HG02642 (cell line): Measurements from ENCODE around the gene ERCC1.
"Not testable (repeated sequence)": the region's sequence is repeated elsewhere in the genome, so short reads cannot be mapped to it uniquely, and the experiment has no call there.

ENCODE experiments used
- ATAC-seq: cut with Tn5 transposase; IDR thresholded peaks from one replicate; pipeline ENCODE4 v1.9.1; 2021; ENCODE audit warnings: mild to moderate bottlenecking; ENCODE audit not compliant: unreplicated experiment, poor library complexity

ERCC1 gene

GRCh38 chr19:45432543-45432942 lies 8.8 kb upstream of the ERCC1 start:
- not testable (repeated sequence) for ATAC-seq

- ATAC-seq, result not testable (repeated sequence)
These were observed 7.3 kb upstream of the ERCC1 start for GRCh38 chr19:45431008-45431407.

GRCh38 chr19:45429896-45430295 lies 6.2 kb upstream of the ERCC1 start:
- not testable (repeated sequence) for ATAC-seq

GRCh38 chr19:45428384-45429231 lies 4.9 kb upstream of the ERCC1 start:
- no peak for ATAC-seq

- peak; percentile 16 for ATAC-seq
These were observed 708 bp upstream of the ERCC1 start for GRCh38 chr19:45424191-45425058.

GRCh38 chr19:45423033-45423588 lies 606 bp downstream of the ERCC1 start:
- ATAC-seq, result no peak

GRCh38 chr19:45421947-45422498 lies 1.7 kb downstream of the ERCC1 start:
- ATAC-seq, result no peak

GRCh38 chr19:45420871-45421270 lies 2.8 kb downstream of the ERCC1 start:
- ATAC-seq, result no peak

- ATAC-seq, result no peak
These were observed 3.4 kb downstream of the ERCC1 start for GRCh38 chr19:45420356-45420755.

GRCh38 chr19:45419895-45420294 lies 3.8 kb downstream of the ERCC1 start:
- ATAC-seq, result no peak

GRCh38 chr19:45419396-45419795 lies 4.3 kb downstream of the ERCC1 start:
- peak; percentile 44 for ATAC-seq

GRCh38 chr19:45418802-45419201 lies 4.9 kb downstream of the ERCC1 start:
- no peak for ATAC-seq

GRCh38 chr19:45417151-45417550 lies 6.6 kb downstream of the ERCC1 start:
- no peak for ATAC-seq

GRCh38 chr19:45414468-45414867 lies 9.2 kb downstream of the ERCC1 start:
- no peak for ATAC-seq

GRCh38 chr19:45413497-45413896 lies 10.2 kb downstream of the ERCC1 start:
- ATAC-seq, result no peak

GRCh38 chr19:45410330-45410729 lies 13.4 kb downstream of the ERCC1 start:
- ATAC-seq, result not testable (repeated sequence)

- ATAC-seq, result no peak
These were observed 14.2 kb downstream of the ERCC1 start for GRCh38 chr19:45409557-45409920.

- ATAC-seq, result no peak
These were observed 14.7 kb downstream of the ERCC1 start for GRCh38 chr19:45408830-45409556.

- no peak for ATAC-seq
These were observed 15.6 kb downstream of the ERCC1 start for GRCh38 chr19:45408121-45408520.

GRCh38 chr19:45407585-45407984 lies 16.1 kb downstream of the ERCC1 start:
- not testable (repeated sequence) for ATAC-seq
